WI38 (cell line): Measurements from ENCODE around the gene SMIM10L2A.

ENCODE experiments used
- H3K4me3 ChIP-seq: 2 replicates; pipeline ENCODE4 v1.5.1; 2011; ENCODE audit warnings: low read depth, mild to moderate bottlenecking, control low read depth, low read length
- TF ChIP-seq, protein P1 (sequence below): IDR thresholded peaks from 2 replicates; pipeline ENCODE4 v1.5.1; 2012; ENCODE audit warnings: low read depth, mild to moderate bottlenecking, control low read depth, low read length

SMIM10L2A gene

DNA sequence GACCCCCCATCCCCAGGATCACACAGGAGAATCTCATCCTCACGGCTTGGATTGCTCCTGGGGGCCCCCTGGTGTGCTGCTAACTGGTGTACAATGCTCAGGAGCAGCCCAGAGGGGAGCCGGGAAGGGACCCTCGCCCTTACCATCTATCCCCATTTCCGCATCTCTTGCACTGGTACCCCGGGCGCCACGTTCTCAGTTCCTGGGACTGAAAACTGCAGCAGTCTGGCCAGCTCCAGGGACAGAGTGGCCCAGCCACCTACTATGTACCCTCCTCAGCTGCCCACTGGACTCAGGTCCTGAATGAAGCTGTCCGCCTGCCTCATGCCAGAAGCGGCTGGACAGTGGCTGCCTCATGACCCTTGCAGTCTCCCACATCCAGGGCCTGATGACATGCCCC is 2.7 kb downstream of the SMIM10L2A start:
- no peak overlapping the region for H3K4me3 ChIP-seq
- TF ChIP-seq, protein P1, sequence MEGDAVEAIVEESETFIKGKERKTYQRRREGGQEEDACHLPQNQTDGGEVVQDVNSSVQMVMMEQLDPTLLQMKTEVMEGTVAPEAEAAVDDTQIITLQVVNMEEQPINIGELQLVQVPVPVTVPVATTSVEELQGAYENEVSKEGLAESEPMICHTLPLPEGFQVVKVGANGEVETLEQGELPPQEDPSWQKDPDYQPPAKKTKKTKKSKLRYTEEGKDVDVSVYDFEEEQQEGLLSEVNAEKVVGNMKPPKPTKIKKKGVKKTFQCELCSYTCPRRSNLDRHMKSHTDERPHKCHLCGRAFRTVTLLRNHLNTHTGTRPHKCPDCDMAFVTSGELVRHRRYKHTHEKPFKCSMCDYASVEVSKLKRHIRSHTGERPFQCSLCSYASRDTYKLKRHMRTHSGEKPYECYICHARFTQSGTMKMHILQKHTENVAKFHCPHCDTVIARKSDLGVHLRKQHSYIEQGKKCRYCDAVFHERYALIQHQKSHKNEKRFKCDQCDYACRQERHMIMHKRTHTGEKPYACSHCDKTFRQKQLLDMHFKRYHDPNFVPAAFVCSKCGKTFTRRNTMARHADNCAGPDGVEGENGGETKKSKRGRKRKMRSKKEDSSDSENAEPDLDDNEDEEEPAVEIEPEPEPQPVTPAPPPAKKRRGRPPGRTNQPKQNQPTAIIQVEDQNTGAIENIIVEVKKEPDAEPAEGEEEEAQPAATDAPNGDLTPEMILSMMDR, result no peak

DNA sequence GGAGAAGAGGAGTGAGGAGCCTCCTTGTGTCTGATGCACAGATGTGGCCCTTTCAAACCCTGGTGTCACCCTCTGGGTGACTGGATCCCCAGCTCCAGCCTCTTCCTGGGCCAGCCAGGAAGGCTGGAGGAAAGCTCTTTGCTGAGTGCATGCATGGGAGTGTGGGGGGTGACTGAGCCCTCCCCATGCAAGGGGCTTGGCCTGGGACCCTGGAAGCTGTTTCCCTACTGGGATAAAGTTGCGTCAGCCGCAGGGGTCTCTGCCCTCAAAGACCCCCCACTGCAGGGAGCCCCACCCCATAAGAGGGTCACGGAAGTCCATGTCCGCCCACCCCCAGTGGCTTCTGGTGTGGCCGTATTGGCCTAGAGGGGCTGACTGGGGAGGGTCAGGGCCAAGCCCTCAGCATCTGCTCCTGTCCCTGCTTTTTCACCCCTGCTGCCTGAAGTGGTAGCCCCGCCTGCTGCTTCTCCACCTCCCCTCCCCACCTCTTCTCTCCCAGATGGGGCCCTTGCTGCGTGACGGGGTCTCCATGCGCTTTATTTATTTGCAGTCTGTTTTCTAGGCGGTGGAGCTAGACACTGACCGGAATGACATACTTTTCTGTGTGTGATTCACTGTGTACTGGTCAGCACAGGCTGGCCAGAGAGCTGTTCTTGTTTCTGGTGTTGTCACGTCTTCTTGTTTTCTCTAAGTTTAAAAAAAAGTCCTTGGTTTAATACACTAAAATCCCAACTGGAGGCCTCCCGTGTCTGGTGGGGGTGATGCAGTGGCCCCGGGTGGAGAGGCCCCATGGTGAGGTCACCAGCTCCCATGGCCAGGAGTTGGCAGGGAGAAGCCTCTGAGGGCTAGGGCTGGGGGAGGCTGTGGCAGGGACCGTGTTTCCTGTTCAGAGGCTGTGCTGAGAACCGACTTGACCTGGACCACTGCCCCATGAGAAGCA is 3.6 kb downstream of the SMIM10L2A start:
- H3K4me3 ChIP-seq, result no peak overlapping the region
- TF ChIP-seq, protein P1, result no peak

DNA sequence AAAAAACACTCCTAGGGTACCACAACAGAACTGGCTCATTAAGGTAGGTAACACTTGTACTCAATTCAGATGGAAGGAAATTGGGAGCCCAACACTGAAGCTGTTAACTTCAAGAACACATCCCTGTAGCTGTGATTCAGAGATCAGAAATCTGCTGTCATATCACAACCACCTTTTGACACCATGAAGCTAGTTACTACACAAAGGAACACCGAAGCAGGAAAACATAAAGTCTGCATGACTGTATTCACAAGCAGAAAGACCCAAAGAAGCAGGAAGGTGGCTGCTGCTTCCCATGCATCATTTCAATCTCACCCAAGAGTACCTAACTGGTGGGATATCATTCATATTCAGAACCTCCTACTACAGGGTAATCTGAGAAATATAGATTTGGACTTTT is 7.7 kb downstream of the SMIM10L2A start:
- H3K4me3 ChIP-seq, result no peak overlapping the region
- TF ChIP-seq, protein P1, result no peak

DNA sequence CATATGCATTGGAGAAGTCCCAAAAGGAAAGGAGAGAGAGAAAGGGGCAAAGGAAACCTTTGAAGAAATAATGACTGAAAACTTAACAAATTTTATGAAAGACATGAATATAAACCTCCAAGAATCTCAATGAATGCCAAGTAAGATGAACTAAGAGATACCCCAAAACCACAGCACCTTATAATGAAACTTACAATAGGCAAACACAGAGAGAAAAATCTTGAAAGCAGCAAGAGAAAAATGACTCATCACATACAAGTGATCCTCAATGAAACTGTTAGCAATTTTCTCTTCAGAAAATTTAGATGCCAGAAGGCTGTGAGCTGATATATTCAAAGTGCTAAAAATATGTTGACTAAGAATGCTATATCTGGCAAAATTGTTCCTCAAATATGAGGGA is 10.1 kb downstream of the SMIM10L2A start:
- no peak overlapping the region for H3K4me3 ChIP-seq
- TF ChIP-seq, protein P1, result no peak

DNA sequence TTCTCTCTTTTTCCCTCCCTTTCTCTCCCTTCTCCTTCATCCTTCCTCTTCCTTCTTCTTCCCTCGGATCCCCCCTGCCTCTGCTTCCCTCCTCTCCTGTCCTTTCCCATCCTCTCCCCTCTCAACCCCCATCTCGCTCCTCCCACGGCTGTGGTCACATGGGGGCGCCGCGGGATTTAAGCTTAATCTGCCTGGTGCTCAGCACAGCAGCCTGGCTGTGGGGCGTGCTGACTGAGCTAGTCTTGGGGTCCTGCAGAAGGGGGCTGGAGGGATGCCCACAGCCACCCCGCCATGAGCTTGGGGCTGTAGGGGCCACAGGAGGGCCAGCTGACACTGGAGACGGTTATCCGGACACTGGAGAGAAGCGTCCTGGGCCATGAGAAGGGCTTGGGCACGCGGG is 10.7 kb downstream of the SMIM10L2A start:
- no peak overlapping the region for H3K4me3 ChIP-seq
- TF ChIP-seq, protein P1, result no peak

DNA sequence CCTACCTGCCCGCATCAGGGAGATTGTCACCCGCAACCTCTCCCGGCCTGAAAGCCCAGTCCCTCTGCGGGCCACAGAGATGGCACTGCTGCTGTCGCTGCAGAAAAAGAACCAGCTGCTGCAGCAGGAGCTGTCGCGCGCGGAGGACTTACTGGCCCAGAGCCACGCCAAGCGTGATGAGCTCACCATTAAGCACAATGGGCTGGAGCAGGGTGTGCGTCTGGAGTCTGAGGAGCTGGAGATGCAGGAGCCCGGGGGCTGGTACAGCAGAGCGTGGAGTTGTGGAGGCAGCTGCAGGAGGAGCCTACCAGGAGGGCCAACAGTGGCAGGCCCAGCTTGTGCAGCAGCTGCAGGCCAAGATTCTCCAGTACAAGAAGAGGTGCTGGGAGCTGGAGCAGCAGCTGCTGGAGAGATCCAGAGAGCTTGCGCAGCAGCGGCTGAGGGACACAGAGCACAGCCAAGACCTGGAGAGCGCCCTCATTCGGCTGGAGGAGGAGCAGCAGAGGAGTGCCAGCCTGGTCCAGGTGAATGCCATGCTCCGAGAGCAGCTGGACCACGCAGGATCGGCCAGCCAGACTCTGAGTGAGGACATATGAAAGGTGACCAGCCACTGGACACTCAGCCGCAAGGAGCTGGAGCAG is 11.3 kb downstream of the SMIM10L2A start:
- TF ChIP-seq, protein P1, result no peak

DNA sequence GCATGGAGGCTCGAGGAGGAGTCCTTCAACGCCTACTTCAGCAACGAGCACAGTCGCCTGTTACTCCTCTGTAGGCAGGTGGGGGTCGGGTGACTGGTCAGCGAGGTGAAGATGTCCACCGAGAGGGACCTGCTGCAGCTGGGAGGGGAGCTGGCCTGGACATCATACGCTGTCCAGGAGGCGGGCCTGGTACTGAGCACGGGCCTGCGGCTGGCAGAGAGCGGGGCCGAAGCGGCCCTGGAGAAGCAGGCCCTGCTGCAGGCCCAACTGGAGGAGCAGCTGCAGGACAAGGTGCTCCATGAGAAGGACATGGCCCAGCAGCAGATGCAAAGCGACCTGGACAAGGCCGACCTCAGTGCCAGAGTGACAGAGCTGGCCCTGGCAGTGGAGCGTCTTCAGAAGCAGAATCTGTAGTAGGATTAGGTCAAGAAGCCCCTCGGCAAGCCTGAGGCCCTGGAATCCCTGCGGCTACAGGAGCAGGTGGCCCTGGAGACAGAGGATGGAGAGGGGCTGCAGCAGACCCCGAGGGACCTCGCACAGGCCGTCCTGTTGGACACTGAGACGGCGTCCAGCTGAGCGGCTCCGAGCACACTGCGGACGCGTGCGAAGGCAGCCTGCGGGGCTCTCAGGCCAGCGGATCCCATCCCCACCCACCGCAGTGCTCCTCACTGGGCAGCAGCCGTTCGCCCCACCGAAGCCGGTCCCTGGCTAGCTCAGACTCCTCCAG is 11.9 kb downstream of the SMIM10L2A start:
- TF ChIP-seq, protein P1, result no peak
- no peak overlapping the region for H3K4me3 ChIP-seq

More for the DNA sequence above, 11.3 kb downstream of the SMIM10L2A start:
- H3K4me3 ChIP-seq, result no peak overlapping the region
